ENCODE data around the gene AKAP13. TPM values are rescaled to one million over a fixed set of nuclear protein-coding genes. Genes with fewer than 3 reads are reported as not detected.

AKAP13 gene
- total RNA-seq, 2 experiments from 2014 or later: 106 to 113 TPM

DNA sequence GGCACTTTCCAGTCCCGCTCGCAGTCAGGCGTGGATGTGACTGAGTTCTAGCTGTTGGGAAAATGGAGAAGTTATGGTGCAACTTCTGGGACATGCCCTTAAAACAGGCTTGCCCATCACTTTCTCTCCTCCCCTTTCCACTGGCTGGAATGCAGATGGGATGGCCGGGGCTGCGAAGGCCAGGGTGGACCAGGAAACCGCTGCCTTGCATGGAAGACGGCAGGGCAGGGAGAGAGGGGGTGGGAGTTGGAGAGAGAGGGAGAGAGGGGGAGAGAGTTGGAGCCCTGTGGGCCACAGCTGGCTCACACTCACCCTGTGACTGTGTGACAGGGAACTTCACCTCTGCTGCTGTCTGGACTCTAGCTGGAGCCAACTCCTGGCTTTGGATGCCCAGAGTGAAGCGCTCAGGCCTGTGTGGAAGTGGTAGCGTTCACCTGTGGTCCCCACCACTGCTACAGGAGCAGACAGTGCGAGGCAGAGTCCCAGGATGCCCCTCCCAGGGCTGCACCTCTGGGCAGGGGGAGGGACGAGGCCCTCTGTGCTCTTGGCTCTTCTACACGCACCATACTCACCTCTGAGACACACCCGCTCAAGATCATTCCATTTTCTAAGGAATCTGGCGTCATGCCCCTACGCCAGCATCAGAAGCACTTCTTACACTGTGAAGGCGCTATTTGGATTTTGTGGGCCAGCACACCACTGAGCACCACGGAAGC is 377.7 kb downstream of the AKAP13 start:
- Mint-ChIP-seq H3K36me3 (no peaks in the 10 kb centered on the region), H3K27me3 (no peaks in the 10 kb centered on the region), H3K4me1 (ENCODE audit: low read depth) (no peaks in the 10 kb centered on the region), H3K27ac (no peak overlapping the region), H3K4me3 (no peak overlapping the region), H3K9me3 (no peaks in the 10 kb centered on the region)
- DNase-seq: no peak
- CTCF ChIA-PET: no interaction called here
- POLR2A ChIA-PET: no interaction called here
- intact Hi-C loops (cut with micrococcal nuclease): no loop called here

DNA sequence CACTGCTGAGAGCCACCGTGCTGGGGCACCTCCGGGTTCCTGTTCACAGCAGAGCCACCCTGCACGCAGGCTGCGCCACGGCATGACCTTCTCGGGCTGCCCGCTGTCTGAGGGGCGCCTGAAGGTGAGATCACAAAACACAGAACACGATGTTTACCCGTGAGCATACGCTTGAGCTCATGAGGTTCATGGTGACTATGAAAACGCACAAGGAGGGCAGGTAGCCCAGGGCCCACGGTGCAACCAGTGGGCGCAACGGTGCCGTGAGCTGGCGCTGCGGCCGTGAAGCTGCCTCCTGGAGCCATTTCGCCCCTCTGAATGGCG is 378.2 kb downstream of the AKAP13 start:
- no peak for DNase-seq
- H3K36me3 Mint-ChIP-seq: no peaks in the 10 kb centered on the region
- ChIA-PET POLR2A (interaction anchor here (0.5 kb wide), 1 partner anchor 151 kb away, joined by 3 read pairs; no protein-coding TSS in a partner anchor), CTCF (no interaction called here)
- no peaks in the 10 kb centered on the region for H3K9me3 Mint-ChIP-seq
- H3K4me3 Mint-ChIP-seq: no peak overlapping the region
- no peaks in the 10 kb centered on the region for H3K27me3 Mint-ChIP-seq
- no peaks in the 10 kb centered on the region for H3K4me1 Mint-ChIP-seq (ENCODE audit: low read depth)
- H3K27ac Mint-ChIP-seq: no peak overlapping the region
- intact Hi-C loops (cut with micrococcal nuclease): no loop called here

GRCh38 chr15:85759376-85759775 is 379.0 kb downstream of the AKAP13 start:
- Mint-ChIP-seq H3K4me3 (no peak overlapping the region), H3K27me3 (no peaks in the 10 kb centered on the region), H3K27ac (no peak overlapping the region), H3K36me3 (no peaks in the 10 kb centered on the region), H3K4me1 (ENCODE audit: low read depth) (no peaks in the 10 kb centered on the region), H3K9me3 (no peaks in the 10 kb centered on the region)
- DNase-seq: no peak
- POLR2A ChIA-PET: no interaction called here
- CTCF ChIA-PET: no interaction called here
- intact Hi-C loops (cut with micrococcal nuclease): no loop called here

DNA sequence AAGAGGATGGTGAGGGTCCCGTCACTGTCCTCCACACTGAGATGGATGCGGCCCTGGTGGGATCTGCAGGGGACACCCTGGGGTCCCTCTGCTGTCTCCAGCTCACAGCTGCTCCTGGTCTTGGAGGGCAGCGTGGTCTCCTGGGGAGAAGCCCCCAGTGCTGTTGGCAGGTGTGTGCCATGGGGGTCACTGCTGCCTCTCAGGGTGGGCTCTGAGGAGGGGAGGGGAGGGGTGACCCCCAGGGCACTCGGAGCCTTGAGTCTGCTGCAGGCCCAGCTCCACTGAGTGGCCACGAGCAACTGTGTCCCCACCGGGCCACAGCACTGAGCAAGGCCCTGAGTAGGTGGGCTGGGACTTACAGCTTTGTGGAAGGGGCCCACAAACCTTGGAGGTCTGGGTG is 379.6 kb downstream of the AKAP13 start:
- ChIA-PET CTCF (no interaction called here), POLR2A (interaction anchor here (1.0 kb wide), 1 partner anchor 10 kb away, joined by 3 read pairs; no protein-coding TSS in a partner anchor)
- no peaks in the 10 kb centered on the region for H3K36me3 Mint-ChIP-seq
- no peak for DNase-seq
- intact Hi-C loops (cut with micrococcal nuclease): no loop called here
- H3K4me3 Mint-ChIP-seq: no peak overlapping the region
- no peaks in the 10 kb centered on the region for H3K9me3 Mint-ChIP-seq
- H3K4me1 Mint-ChIP-seq (ENCODE audit: low read depth): peaks cover 2% of the 10 kb centered on the region
- H3K27ac Mint-ChIP-seq: no peak overlapping the region
- no peaks in the 10 kb centered on the region for H3K27me3 Mint-ChIP-seq

- no peak overlapping the region for H3K27ac Mint-ChIP-seq
- peaks cover 2% of the 10 kb centered on the region for H3K4me1 Mint-ChIP-seq (ENCODE audit: low read depth)
- H3K36me3 Mint-ChIP-seq: no peaks in the 10 kb centered on the region
- intact Hi-C loops (cut with micrococcal nuclease): no loop called here
- ChIA-PET CTCF (no interaction called here), POLR2A (interaction anchor here (1.0 kb wide), 1 partner anchor 11 kb away, joined by 3 read pairs; no protein-coding TSS in a partner anchor)
- H3K4me3 Mint-ChIP-seq: no peak overlapping the region
- no peaks in the 10 kb centered on the region for H3K27me3 Mint-ChIP-seq
- DNase-seq: no peak
- no peaks in the 10 kb centered on the region for H3K9me3 Mint-ChIP-seq
These were observed 380.3 kb downstream of the AKAP13 start for GRCh38 chr15:85760531-85761371.

DNA sequence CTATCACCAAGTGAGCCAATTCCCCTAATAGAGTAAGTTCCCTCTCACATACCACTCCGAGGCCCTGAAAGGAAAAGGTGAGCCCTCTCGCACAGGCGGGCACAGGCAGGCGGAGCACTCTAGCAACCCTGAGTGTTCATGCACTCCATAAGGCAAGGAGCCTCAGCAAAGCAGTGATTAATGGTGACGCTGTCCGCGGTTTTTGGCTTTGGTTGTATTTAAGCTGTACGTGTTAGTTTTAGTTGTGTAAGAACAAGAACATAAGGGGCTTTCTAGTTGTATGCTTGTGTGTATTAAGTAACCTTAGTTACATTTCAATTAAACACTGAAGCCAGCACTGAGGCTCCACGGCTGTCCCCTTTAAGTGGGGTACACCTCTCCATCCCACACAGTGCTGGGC is 381.2 kb downstream of the AKAP13 start:
- Mint-ChIP-seq H3K4me1 (ENCODE audit: low read depth) (peaks cover 4% of the 10 kb centered on the region), H3K27me3 (no peaks in the 10 kb centered on the region), H3K36me3 (no peaks in the 10 kb centered on the region), H3K9me3 (no peaks in the 10 kb centered on the region), H3K27ac (no peak overlapping the region), H3K4me3 (no peak overlapping the region)
- no peak for DNase-seq
- CTCF ChIA-PET: no interaction called here
- POLR2A ChIA-PET: no interaction called here
- intact Hi-C loops (cut with micrococcal nuclease): no loop called here

GRCh38 chr15:85762039-85762755 is 381.8 kb downstream of the AKAP13 start:
- intact Hi-C loops (cut with micrococcal nuclease): no loop called here
- no peaks in the 10 kb centered on the region for H3K27me3 Mint-ChIP-seq
- H3K9me3 Mint-ChIP-seq: no peaks in the 10 kb centered on the region
- peaks cover 5% of the 10 kb centered on the region for H3K4me1 Mint-ChIP-seq (ENCODE audit: low read depth)
- H3K4me3 Mint-ChIP-seq: no peak overlapping the region
- H3K27ac Mint-ChIP-seq: no peak overlapping the region
- no peaks in the 10 kb centered on the region for H3K36me3 Mint-ChIP-seq
- DNase-seq: no peak
- ChIA-PET POLR2A (no interaction called here), CTCF (no interaction called here)

- Mint-ChIP-seq H3K4me3 (no peak overlapping the region), H3K27me3 (no peaks in the 10 kb centered on the region), H3K4me1 (ENCODE audit: low read depth) (peaks cover 5% of the 10 kb centered on the region), H3K9me3 (no peaks in the 10 kb centered on the region), H3K36me3 (no peaks in the 10 kb centered on the region), H3K27ac (no peak overlapping the region)
- ChIA-PET POLR2A (no interaction called here), CTCF (no interaction called here)
- intact Hi-C loops (cut with micrococcal nuclease): no loop called here
- DNase-seq: no peak
These were observed 382.3 kb downstream of the AKAP13 start for GRCh38 chr15:85762756-85763127.

GRCh38 chr15:85763157-85763556 is 382.8 kb downstream of the AKAP13 start:
- peaks cover 5% of the 10 kb centered on the region for H3K4me1 Mint-ChIP-seq (ENCODE audit: low read depth)
- H3K4me3 Mint-ChIP-seq: no peak overlapping the region
- no peak for DNase-seq
- intact Hi-C loops (cut with micrococcal nuclease): no loop called here
- no peaks in the 10 kb centered on the region for H3K27me3 Mint-ChIP-seq
- no peaks in the 10 kb centered on the region for H3K36me3 Mint-ChIP-seq
- ChIA-PET POLR2A (no interaction called here), CTCF (no interaction called here)
- no peaks in the 10 kb centered on the region for H3K9me3 Mint-ChIP-seq
- no peak overlapping the region for H3K27ac Mint-ChIP-seq

DNA sequence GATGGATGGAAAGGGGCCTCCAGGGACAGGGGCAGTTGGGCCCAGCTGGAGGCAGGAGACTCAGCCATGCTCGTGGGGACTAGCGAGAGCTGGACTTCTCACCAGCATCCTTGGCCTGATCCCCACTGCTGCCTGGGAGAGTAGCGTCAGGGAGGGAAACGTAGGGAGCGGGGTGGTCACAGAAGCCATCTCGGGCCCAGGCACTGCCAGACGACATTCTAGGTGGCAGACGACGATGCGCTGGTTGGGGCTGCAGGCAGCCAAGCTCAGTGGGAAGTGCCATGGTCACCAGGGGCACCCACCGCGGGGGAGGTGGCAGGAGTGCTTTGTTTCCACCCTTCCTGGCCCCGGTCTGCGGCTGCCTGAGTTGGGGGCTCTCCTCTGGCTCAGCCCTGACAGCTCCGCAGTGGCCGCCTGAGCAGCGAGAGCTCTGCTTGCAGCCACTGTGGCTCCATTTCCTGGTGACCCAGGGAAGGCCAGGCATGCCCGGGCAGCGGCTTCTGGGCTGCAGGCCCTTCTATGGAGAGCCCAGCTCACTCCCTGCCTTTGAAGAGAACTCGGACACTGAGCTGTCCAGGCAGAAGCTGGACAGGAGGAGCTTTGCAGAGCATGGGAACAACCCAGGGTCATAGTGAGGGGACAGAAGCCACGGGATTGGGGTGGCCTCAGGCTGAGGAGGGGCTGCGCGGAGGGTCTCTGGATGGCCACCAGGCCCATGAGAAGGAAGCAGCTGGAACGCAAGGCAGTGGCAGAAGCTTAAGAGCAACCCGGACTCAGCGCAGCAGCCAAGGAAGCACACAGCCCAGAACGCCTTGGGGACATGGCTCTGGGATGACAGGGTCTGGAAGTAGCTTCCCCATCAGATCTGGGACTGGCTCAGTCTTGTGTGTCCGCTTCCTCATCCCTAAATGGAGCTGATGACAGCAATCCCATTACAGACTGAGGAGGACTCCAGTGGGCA is 383.6 kb downstream of the AKAP13 start:
- POLR2A ChIA-PET: no interaction called here
- DNase-seq: no peak
- CTCF ChIA-PET: interaction anchor here (1.9 kb wide), 1 partner anchor 76 kb away, joined by 7 read pairs; no protein-coding TSS in a partner anchor
- Mint-ChIP-seq H3K9me3 (no peaks in the 10 kb centered on the region), H3K27me3 (no peaks in the 10 kb centered on the region), H3K4me3 (no peak overlapping the region), H3K27ac (peak overlapping the region; percentile 33), H3K4me1 (ENCODE audit: low read depth) (peaks cover 5% of the 10 kb centered on the region), H3K36me3 (no peaks in the 10 kb centered on the region)
- intact Hi-C loops (cut with micrococcal nuclease): no loop called here

- Mint-ChIP-seq H3K9me3 (no peaks in the 10 kb centered on the region), H3K36me3 (no peaks in the 10 kb centered on the region), H3K27ac (no peak overlapping the region), H3K27me3 (no peaks in the 10 kb centered on the region), H3K4me1 (ENCODE audit: low read depth) (peaks cover 5% of the 10 kb centered on the region), H3K4me3 (no peak overlapping the region)
- DNase-seq: no peak
- ChIA-PET CTCF (interaction anchor here (1.9 kb wide), 1 partner anchor 76 kb away, joined by 7 read pairs; no protein-coding TSS in a partner anchor), POLR2A (no interaction called here)
- intact Hi-C loops (cut with micrococcal nuclease): no loop called here
These were observed 384.4 kb downstream of the AKAP13 start for GRCh38 chr15:85764649-85765277.

All from activated CD4-positive, alpha-beta memory T cell treated with anti-CD3 and anti-CD28 coated beads for 36 hours (primary cell).